GM21528 (cell line): Measurements from ENCODE around the gene DIO1.

ENCODE experiments used
- ATAC-seq: cut with Tn5 transposase; IDR thresholded peaks from one replicate; pipeline ENCODE4 v1.9.1; 2021; ENCODE audit warnings: mild to moderate bottlenecking, moderate library complexity; ENCODE audit not compliant: unreplicated experiment, low FRiP score

Gene DIO1

DNA sequence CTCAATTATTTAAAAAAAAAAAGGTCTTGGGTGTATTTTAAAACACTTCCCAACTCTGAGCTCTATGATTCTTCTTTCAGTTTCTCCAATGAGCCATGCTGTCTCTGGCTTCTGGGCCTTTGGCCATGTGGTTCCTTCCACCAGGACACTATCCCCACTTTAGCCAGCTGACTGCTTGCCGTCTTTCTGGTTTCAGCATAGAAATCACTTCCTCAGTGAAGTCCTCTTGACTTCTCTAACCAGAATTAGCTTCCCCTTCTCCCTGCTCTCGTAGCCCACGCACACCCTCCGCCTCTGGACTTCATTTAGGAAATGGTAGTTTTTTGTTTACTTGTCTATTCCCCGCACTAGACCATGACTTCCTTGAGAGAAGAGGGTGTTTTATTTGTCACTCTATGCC lies 1.1 kb upstream of the DIO1 start:
- no peak for ATAC-seq

GRCh38 chr1:53894644-53895043 lies 657 bp downstream of the DIO1 start:
- no peak for ATAC-seq

DNA sequence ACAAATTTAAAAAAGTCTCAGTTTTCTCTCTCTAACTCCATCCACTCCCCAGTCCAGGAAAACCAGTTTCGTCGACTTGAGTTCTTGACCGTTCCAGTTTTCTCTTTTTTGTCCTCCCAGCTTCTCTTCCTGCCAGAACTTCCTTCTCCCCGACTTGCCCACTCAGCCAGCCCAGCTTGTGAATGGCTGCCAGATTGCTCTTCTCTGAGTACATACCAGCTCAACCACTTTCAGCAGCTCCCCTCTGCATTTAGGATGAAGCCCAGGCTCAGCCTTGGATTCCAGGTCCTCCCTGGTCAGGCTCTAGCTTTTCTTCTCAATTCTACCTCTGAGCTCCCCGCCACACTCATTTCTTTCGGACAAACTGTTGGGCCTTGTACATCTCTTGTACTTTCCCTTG lies 1.4 kb downstream of the DIO1 start:
- ATAC-seq: no peak

DNA sequence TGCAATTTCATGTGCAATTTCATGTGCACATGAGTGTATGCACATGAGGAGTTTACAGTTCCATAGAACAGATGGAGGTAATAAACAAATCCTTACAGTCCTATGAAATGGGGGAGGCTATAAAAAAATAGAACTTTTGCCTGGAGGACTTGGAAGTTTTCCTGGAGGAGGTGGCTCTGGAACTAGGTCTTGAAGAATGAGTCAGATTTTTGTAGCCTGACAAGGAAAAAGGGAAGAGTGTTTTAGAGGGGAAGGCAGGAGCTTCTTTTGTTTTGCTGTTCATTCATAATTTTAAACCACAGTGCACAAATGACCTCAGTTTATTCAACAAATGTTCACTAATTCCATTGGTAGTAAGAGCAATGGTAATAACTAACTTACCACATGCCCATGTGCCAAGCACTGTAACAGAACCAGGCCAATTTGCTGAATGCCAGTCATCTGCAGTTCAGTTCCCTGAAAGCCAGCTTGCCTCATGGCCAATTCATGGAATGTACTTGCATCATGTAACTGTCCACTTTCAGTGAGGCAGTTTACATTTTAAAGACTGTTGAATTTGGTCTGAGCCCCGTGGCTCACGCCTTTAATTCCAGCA lies 2.7 kb downstream of the DIO1 start:
- ATAC-seq: no peak

DNA sequence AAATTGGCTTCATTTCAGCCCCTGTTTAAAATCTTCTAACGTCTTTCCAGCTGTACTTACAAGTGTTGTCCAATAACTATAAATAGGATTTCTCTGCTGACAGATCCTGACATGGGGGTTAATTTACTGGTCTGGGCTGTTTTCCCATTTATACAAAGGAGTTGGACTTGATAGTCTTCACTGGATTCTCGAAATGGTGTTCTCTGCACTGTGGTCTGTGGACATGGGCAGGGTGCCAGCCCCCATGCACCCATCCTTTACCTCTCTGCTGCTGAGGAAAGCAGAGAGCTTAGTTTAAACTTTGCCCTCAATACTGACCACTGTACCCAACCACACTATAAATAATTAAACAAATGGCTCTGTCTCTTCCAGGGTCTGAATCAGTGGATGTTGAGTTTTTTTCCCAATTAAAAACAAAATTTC lies 5.2 kb downstream of the DIO1 start:
- no peak for ATAC-seq

DNA sequence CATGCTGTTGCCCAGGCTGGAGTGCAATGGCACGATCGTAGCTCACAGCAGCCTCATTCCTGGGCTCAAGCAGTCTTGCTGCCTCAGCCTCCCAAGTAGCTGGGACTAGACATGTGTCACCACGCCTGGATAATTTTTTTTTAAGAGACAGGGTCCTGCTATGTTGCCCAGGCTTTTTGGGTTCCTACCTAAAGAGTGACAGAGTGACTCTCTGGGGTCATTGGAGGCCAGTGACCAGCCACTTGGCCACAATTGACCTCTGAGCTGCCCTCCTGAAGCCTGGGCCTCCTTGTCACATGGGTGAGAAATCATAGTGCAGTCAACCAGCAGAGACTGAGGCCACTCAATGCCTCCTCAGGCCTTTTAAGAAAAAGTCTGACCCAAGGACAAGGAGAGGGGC lies 5.7 kb downstream of the DIO1 start:
- ATAC-seq: no peak

GRCh38 chr1:53902235-53903138 lies 8.5 kb downstream of the DIO1 start:
- no peak for ATAC-seq

DNA sequence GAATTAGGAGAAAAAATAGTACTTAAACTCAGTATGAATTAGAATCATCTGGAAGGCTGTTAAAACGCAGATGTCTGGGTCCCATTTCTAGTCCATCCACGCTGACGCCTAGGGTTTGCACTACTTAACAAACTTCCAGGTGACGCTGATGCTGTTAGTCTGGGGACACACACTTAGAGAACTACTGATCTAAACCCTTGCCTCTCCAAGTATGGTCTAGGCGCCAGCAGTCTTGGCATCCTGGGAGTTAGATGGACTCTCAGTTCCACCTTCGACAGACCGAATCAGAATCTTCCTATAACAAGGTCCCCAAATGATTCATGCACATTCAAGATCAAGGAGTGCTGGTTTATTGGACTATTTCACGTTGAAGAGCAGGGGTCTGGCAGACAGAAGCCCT lies 11.5 kb downstream of the DIO1 start:
- no peak for ATAC-seq

- ATAC-seq: no peak
Observed at GRCh38 chr1:53906121-53906520, 12.1 kb downstream of the DIO1 start.

GRCh38 chr1:53909946-53910345 lies 16.0 kb downstream of the DIO1 start:
- ATAC-seq: no peak

DNA sequence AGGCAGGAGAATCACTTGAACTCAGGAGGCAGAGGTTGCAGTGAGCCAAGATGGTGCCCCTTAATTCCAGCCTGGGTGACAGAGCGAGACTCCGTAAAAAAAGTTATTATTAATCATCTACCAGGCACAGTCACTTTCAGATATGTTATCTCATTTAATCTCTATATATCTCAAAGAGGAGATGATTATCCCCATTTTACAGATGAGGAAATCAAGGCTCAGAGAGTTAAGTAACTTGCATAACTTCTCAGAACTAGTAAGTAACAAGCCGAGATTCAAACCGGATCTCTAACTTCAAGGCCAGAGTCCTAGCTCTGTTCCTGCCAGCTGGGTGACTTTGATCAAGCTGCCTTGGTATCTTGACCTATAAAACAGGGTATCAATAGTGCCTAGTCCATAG lies 17.5 kb downstream of the DIO1 start:
- no peak for ATAC-seq

DNA sequence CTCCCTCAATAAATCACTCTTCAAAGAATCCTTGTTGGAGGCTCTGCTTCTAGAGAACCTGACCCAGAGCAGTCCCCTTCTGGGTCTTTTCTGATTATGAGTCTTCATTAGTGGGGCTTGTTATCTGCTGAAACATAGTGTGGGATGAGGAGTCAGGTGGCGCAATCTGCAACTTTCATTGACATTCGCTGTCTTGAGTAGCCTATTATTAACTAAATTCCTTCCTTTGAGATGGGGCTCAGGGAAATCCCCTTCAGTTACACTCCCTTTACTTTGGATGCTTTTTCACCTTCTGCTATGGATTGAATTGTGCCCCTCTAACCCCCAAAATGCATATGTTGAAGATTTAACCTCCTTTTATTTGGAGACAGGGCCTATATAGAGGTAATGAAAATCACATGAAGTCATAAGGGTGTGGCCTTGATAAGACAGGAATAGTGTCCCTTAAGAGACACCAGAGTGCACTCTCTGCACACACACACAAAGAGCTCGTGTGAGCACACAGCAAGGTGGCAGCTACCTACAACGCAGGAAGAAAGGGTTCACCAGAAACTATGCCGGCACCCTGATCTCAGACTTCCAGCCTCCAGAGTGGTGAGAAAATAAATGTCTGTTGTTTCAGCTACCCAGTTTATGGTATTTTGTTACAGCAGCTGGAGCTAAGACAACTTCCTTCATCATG lies 19.5 kb downstream of the DIO1 start:
- ATAC-seq: no peak

GRCh38 chr1:53918343-53918742 lies 24.4 kb downstream of the DIO1 start:
- no peak for ATAC-seq

DNA sequence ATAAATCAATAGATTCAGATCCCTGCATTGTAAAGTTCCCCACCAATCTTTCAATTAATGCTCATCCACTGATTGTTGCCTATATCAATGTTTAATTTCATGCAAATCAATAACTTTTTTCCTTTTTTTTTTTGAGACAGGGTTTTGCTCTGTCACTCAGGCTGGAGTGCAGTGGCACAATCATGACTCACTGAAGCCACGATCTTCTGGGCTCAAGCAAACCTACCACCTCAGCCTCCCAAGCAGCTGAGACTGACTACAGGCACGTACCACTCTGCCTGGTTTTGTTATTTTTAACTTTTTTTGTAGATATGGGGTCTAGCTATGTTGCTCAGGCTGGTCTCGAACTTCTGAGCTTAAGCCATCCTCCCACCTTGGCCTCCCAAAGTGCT lies 25.7 kb downstream of the DIO1 start:
- no peak for ATAC-seq

DNA sequence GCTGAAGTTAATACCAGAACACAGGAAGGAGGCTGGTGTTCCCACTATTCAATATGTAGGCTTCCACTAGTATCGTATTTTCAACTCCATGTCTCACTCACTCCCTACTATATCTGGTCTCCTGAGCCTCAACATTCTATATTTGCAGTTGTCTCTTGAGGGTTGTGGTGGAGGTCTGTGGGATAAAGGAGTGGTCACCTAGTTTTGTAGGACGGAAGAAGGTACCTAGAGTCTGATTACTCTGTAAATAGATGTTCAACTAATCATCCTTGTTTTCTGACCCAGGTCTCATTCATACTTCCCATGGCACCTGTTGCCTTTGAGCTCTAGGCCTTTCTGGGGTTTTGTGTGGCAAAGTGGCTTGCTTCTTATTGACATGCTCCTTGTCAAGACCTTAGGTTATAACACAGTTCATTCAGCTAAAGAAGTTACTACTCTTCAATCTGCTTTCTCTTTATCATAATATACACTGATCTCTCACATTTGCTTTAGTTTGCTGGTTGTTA lies 33.4 kb downstream of the DIO1 start:
- ATAC-seq: no peak

DNA sequence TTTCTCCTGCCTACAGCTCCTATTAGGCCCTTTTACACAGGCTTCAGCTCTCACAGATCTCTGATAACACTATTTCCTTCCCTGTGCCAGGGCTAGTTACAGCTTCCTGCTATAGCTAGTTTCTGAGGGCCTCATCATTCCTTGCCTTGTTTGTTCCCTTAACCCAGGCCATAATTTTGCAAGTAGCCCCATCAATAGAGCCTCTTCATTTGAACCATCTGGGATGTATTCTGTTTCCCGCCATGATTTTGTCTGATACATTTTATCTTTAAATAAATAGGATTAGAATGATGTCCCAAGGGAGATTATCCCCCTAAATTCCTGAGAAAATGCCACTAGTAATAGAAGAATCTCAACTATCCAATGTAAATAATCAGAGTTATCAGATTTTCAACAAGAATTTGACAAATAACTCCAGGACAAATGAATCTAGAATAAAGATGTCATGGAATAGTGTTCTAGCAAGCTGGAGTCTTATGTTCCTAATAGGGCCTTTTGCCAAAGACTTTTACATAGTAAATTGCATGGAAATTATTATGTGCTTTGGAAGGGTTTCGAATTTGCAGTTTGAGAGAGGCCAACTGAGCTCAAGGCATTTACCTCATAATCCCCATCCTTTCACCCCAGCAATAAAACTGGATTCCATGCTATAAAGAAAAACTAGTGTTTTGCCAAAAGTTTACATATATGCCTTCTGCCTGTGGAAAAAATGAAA lies 35.4 kb downstream of the DIO1 start:
- no peak for ATAC-seq

DNA sequence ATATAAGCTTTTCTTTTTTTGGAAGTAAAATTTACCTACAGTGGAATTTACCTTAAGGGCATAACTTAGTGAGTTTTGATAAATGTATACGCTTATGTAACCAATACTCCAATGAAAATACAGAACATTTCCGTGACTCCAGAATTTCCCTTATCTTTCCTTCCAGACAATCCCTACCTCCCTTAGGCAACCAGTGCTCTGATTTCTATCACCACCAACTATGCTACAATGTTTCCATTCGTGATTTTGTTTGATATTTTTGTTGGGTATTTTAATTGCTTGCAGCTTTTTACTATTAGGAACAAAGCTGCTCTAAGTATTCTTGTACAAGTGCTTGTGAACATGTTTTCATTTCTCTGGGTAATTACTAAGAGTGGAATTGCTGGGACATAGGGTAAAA lies 36.9 kb downstream of the DIO1 start:
- ATAC-seq: no peak

DNA sequence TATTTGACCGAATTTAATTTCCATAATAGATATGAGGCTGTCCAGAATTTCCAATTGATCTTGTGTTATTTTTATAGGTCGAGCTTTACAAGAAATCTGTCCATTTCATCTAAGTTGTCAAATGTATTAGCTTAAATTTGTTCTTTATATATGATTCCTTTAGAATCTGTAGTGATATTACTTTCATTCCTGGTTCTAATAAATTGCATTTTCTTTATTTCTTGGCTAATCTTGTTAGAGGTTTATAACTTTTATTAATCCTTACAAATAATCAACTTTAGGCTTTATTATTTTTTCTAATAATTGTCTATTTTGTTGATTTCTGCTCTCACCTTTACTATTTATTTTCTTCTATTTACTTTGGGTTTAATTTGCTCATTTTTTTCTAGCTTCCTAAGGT lies 37.5 kb downstream of the DIO1 start:
- no peak for ATAC-seq

- no peak for ATAC-seq
Observed at GRCh38 chr1:53934170-53934765, 40.3 kb downstream of the DIO1 start.

DNA sequence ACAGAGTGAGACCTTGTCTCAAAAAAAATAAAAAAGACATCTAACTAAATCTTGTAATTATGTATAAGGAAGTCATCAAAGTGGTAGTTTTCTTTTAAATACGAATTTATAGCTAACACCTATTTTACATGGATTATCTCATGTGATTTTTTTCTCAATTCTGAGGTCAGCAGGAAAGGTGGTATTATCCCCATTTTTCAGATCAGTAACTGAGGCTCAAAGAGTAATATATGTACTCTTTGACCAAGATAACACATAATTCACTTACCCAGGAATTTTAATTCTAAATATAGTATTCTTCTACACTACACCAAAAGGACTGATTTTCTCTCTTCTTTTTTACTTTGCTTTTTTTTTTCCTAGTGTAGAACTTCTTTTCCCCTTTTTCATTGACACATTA lies 42.4 kb downstream of the DIO1 start:
- no peak for ATAC-seq
